ENCODE data around the gene ZMIZ1.

- TF ChIP-seq CTCF (conservative IDR thresholded peaks at IDR 0.05), result no peak
- TF ChIP-seq ZFX (IDR thresholded peaks at IDR 0.05), result no peak
Observed at GRCh38 chr10:79188154-79188965, 119.6 kb downstream of the ZMIZ1 start.
